ENCODE measurements around the gene TBX1.

Gene TBX1

GRCh38 chr22:19779011-19779421 lies 18.4 kb downstream of the TBX1 start:
- peaks cover 4% of the 10 kb centered on the region; the same call in 1 of the 2 replicates for H3K4me1 ChIP-seq (ENCODE audit: insufficient read depth, low read length)
- no peak overlapping the region for H3K4me3 ChIP-seq (ENCODE audit: low read depth in 1 of 2, low read length in 2 of 2)
- no peaks in the 10 kb centered on the region for H3K9me3 ChIP-seq (ENCODE audit: insufficient read depth, low read length, severe bottlenecking)
- no peak for TF ChIP-seq CTCF (IDR thresholded peaks at IDR 0.05; ENCODE audit: borderline replicate concordance, extremely low read depth, low read length, poor library complexity, severe bottlenecking)
- no peak for TF ChIP-seq EZH2 (IDR thresholded peaks at IDR 0.05; ENCODE audit: borderline replicate concordance, low read depth, low read length, severe bottlenecking)
- H3K9ac ChIP-seq (ENCODE audit: low read depth, low read length): no peak overlapping the region
- peaks cover 14% of the 10 kb centered on the region for H4K20me1 ChIP-seq (ENCODE audit: insufficient read depth, low read length)
- DNase-seq (no peak), ATAC-seq (ENCODE audit: insufficient read depth, low read depth) (no peak)
- H3K27me3 ChIP-seq (ENCODE audit: insufficient read depth, low read length, poor library complexity): no peaks in the 10 kb centered on the region
- peaks cover 4% of the 10 kb centered on the region; the same call in 1 of the 2 replicates for H3K36me3 ChIP-seq (ENCODE audit: insufficient read depth, low read length)
- no peak overlapping the region for H3K4me2 ChIP-seq (ENCODE audit: insufficient read depth, low read length)
- no peak overlapping the region for H2AFZ ChIP-seq (ENCODE audit: low read depth, low read length)
- peaks cover 12% of the 10 kb centered on the region for H3K79me2 ChIP-seq (ENCODE audit: insufficient read depth, low read length)
- no peak overlapping the region for H3K27ac ChIP-seq (ENCODE audit: low read length)

GRCh38 chr22:19779685-19780268 lies 19.2 kb downstream of the TBX1 start:
- Histone ChIP-seq H3K36me3 (ENCODE audit: insufficient read depth, low read length) (peaks cover 4% of the 10 kb centered on the region; the same call in 1 of the 2 replicates), H3K27me3 (ENCODE audit: insufficient read depth, low read length, poor library complexity) (no peaks in the 10 kb centered on the region), H2AFZ (ENCODE audit: low read depth, low read length) (no peak overlapping the region), H3K9ac (ENCODE audit: low read depth, low read length) (no peak overlapping the region), H4K20me1 (ENCODE audit: insufficient read depth, low read length) (peaks cover 14% of the 10 kb centered on the region), H3K79me2 (ENCODE audit: insufficient read depth, low read length) (peaks cover 10% of the 10 kb centered on the region), H3K4me2 (ENCODE audit: insufficient read depth, low read length) (no peak overlapping the region), H3K27ac (ENCODE audit: low read length) (no peak overlapping the region), H3K4me1 (ENCODE audit: insufficient read depth, low read length) (peaks cover 4% of the 10 kb centered on the region; the same call in 1 of the 2 replicates), H3K4me3 (ENCODE audit: low read depth in 1 of 2, low read length in 2 of 2) (no peak overlapping the region), H3K9me3 (ENCODE audit: insufficient read depth, low read length, severe bottlenecking) (no peaks in the 10 kb centered on the region)
- ATAC-seq (ENCODE audit: insufficient read depth, low read depth) (no peak; the same call in 2 of the 3 replicates), DNase-seq (no peak)
- no peak for TF ChIP-seq EZH2 (IDR thresholded peaks at IDR 0.05; ENCODE audit: borderline replicate concordance, low read depth, low read length, severe bottlenecking)
- TF ChIP-seq CTCF (IDR thresholded peaks at IDR 0.05; ENCODE audit: borderline replicate concordance, extremely low read depth, low read length, poor library complexity, severe bottlenecking): no peak

- Histone ChIP-seq H3K4me1 (ENCODE audit: insufficient read depth, low read length) (no peaks in the 10 kb centered on the region), H3K36me3 (ENCODE audit: insufficient read depth, low read length) (peaks cover 25% of the 10 kb centered on the region), H3K27ac (ENCODE audit: low read length) (no peak overlapping the region), H4K20me1 (ENCODE audit: insufficient read depth, low read length) (no peaks in the 10 kb centered on the region; the same call in 1 of the 2 replicates), H3K4me2 (ENCODE audit: insufficient read depth, low read length) (no peak overlapping the region), H3K27me3 (ENCODE audit: insufficient read depth, low read length, poor library complexity) (no peaks in the 10 kb centered on the region), H3K9me3 (ENCODE audit: insufficient read depth, low read length, severe bottlenecking) (no peaks in the 10 kb centered on the region), H3K4me3 (ENCODE audit: low read depth in 1 of 2, low read length in 2 of 2) (no peak overlapping the region), H3K79me2 (ENCODE audit: insufficient read depth, low read length) (peaks cover 10% of the 10 kb centered on the region), H2AFZ (ENCODE audit: low read depth, low read length) (no peak overlapping the region), H3K9ac (ENCODE audit: low read depth, low read length) (no peak overlapping the region)
- no peak for TF ChIP-seq CTCF (IDR thresholded peaks at IDR 0.05; ENCODE audit: borderline replicate concordance, extremely low read depth, low read length, poor library complexity, severe bottlenecking)
- no peak for TF ChIP-seq EZH2 (IDR thresholded peaks at IDR 0.05; ENCODE audit: borderline replicate concordance, low read depth, low read length, severe bottlenecking)
- DNase-seq (no peak), ATAC-seq (ENCODE audit: insufficient read depth, low read depth) (no peak)
Measured at GRCh38 chr22:19782533-19782932, 22.0 kb downstream of the TBX1 start.

All from DND-41 (cell line).